Kidney epithelial cell (primary cell): ENCODE data around the gene KCNMA1. TPM values are rescaled to one million over a fixed set of nuclear protein-coding genes. Genes with fewer than 3 reads are reported as not detected.
"Not testable (repeated sequence)": the region's sequence is repeated elsewhere in the genome, so short reads cannot be mapped to it uniquely, and the experiment has no call there.

Experiments
- DNase-seq: peaks from one replicate; pipeline ENCODE4 v3.0.0-alpha.2; 2010; ENCODE audit warnings: low read depth
- H3K27me3 ChIP-seq: 2 replicates; pipeline ENCODE4 v1.6.0; 2011; ENCODE audit warnings: low read length; ENCODE audit not compliant: control insufficient read depth, insufficient read depth
- H3K36me3 ChIP-seq: 2 replicates; pipeline ENCODE4 v1.5.1; 2011; ENCODE audit warnings: low read length; ENCODE audit not compliant: control insufficient read depth, insufficient read depth
- H3K4me3 ChIP-seq: 2 replicates; pipeline ENCODE4 v1.5.1; 2011; ENCODE audit warnings: low read depth, mild to moderate bottlenecking, control low read depth, low read length
- total RNA-seq: library from RNA; depleted of rRNA; stranded (reverse); fragments of >200 nt; gene quantifications from 2 replicates; pipeline ENCODE4 v1.2.3, GENCODE V29; 2015
- TF ChIP-seq, protein P1 (sequence below): IDR thresholded peaks from 2 replicates; pipeline ENCODE4 v1.5.1; 2011; ENCODE audit warnings: mild to moderate bottlenecking, moderate library complexity, low read length, control low read depth, inconsistent platforms; ENCODE audit not compliant: insufficient read depth, poor library complexity, severe bottlenecking

The KCNMA1 gene
- total RNA-seq, 1 donor from 2014 or later = 18.9 TPM

DNA sequence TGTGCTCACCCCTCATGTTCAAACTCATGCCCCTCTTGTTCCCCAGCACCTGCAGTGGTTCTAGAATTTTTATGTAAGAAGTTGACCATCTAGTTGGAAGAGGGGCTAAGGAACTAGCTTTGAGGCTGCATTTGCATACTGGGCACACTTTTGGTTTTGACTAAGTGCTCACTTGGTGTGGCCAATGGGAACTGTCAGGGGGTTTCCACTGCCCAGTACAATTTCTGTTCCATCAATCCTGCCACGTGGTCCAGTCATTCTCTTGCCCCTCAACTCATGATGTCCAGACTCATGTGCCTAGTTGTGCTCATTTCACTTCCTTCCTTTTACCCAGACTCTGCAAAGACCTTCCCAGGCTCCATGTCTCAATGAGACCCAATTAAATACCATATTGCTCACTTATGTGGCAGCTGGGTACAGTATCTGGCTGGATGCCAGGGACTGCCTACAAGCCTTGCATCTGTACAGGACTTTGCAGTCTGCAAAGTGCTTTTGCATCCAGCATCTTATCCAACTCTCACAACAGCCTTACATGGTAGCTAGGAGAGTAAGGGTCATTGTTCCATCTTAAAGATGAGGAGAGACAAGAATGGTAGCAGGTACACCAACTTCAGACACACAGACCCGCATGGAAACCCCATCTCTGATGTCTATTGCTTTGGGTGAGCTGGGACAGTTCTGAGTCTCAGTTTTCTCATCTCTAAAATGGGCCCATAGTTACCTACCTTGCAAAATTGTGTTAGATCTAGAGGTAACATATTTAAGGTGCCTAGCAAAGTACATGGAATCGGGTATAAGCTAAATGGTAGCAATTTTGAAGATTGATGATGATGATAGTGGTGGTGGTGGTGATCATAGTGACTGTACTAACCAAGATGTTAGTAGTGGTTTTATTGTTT is 30.1 kb upstream of the KCNMA1 start:
- H3K4me3 ChIP-seq = no peak overlapping the region
- H3K36me3 ChIP-seq = no peaks in the 10 kb centered on the region
- DNase-seq = no peak
- TF ChIP-seq, protein P1, sequence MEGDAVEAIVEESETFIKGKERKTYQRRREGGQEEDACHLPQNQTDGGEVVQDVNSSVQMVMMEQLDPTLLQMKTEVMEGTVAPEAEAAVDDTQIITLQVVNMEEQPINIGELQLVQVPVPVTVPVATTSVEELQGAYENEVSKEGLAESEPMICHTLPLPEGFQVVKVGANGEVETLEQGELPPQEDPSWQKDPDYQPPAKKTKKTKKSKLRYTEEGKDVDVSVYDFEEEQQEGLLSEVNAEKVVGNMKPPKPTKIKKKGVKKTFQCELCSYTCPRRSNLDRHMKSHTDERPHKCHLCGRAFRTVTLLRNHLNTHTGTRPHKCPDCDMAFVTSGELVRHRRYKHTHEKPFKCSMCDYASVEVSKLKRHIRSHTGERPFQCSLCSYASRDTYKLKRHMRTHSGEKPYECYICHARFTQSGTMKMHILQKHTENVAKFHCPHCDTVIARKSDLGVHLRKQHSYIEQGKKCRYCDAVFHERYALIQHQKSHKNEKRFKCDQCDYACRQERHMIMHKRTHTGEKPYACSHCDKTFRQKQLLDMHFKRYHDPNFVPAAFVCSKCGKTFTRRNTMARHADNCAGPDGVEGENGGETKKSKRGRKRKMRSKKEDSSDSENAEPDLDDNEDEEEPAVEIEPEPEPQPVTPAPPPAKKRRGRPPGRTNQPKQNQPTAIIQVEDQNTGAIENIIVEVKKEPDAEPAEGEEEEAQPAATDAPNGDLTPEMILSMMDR = no peak
- H3K27me3 ChIP-seq = peaks cover 6% of the 10 kb centered on the region

DNA sequence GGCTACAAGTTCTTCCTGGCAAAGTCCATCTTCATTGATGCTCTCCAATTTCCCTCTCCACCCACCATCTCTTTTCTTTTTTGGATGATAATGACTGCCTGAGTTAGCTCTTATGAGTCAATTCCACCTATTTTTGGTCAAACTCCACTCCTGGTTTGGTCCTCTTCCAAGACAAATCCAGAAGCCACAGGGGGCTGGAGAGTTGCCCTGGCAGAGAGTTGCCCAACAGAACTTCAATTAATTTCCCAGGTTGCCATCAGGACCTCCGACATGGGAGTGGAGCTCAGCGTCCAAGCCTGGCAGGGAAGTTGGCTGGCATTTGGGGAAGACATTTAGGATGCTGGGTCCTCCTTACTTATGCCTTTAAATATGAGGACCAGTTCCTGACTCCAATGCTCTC is 29.2 kb upstream of the KCNMA1 start:
- TF ChIP-seq, protein P1 = no peak
- Histone ChIP-seq H3K27me3 (peaks cover 6% of the 10 kb centered on the region), H3K4me3 (no peak overlapping the region), H3K36me3 (no peaks in the 10 kb centered on the region)
- DNase-seq = no peak

DNA sequence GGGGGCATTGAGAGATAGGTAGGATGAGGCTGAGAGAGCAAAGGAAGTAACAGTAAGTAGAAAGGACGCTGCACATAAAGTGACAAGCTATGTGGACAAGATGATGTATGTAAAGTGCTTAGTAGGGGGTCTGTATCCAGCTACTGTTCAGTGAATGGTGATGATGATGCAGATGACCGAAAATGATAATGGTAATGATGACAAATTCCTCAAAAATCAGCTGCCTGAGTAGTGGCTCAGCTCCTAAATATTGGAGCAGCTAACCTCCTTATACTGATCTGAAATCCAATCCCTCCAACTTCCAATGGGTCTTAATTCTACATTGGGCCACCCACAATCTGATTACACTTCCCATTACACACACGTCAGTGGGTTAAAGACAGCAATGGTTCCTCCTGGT is 27.1 kb upstream of the KCNMA1 start:
- H3K27me3 ChIP-seq = no peaks in the 10 kb centered on the region
- TF ChIP-seq, protein P1 = no peak
- no peak for DNase-seq
- H3K4me3 ChIP-seq = no peak overlapping the region
- no peaks in the 10 kb centered on the region for H3K36me3 ChIP-seq

DNA sequence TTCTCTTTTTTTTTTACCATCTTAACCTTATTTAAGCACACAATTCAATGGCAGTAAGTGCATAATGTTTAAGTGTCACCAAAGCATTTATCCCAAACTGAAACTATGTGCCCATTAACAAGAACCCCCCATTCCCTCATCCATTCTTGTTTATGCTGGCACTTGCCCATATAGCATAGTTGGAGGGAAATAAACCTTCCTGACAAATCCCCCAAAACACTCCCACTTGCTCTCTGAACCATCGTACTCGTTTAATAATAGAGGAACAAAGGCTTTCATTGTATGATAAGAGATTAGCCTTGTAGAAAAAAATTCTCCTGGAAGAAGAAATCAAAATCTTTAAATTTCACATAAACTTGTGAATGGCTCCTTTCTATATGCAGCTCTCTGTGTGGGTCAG is 26.4 kb upstream of the KCNMA1 start:
- H3K27me3 ChIP-seq = no peaks in the 10 kb centered on the region
- no peaks in the 10 kb centered on the region for H3K36me3 ChIP-seq
- TF ChIP-seq, protein P1 = no peak
- DNase-seq = no peak
- H3K4me3 ChIP-seq = no peak overlapping the region

DNA sequence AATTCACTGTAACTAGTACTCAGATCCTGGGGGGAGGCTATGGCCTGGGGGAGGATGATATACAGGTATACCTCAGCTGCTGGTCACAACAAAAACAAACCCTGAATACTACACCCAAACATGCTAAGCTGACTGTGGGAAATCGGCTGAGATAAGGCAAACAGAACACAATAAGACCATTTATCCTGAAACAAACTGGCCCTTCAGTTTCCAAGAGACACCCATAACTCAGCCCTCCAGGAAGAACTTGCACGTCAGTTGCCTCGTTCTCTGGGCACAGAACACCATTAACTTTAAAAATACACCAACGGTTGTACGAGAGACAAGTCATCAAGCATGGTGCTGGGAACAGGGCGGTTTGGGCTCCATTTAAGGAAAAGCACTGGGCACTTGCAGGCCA is 24.1 kb upstream of the KCNMA1 start:
- DNase-seq = no peak
- Histone ChIP-seq H3K4me3 (no peak overlapping the region), H3K27me3 (no peaks in the 10 kb centered on the region), H3K36me3 (no peaks in the 10 kb centered on the region)
- TF ChIP-seq, protein P1 = no peak

DNA sequence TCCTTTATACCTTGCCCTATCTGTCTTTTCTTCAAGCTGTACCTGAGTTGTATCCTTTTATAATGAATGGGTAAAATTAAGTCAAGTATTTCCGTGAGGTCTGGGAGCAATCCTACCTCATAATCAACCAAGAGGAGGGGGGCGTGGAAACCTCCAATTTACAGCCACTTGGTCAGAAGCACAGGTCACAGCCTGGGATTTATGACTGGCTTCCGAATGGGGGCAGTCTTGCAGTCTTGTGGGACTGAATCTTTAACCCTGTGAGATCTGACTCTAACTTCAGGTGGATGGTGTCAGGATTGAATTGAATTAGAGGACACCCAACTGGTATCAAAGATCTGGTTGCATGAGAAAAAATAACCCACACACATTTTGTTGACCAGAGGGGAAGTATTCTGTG is 23.5 kb upstream of the KCNMA1 start:
- TF ChIP-seq, protein P1 = no peak
- no peaks in the 10 kb centered on the region for H3K36me3 ChIP-seq
- no peak for DNase-seq

DNA sequence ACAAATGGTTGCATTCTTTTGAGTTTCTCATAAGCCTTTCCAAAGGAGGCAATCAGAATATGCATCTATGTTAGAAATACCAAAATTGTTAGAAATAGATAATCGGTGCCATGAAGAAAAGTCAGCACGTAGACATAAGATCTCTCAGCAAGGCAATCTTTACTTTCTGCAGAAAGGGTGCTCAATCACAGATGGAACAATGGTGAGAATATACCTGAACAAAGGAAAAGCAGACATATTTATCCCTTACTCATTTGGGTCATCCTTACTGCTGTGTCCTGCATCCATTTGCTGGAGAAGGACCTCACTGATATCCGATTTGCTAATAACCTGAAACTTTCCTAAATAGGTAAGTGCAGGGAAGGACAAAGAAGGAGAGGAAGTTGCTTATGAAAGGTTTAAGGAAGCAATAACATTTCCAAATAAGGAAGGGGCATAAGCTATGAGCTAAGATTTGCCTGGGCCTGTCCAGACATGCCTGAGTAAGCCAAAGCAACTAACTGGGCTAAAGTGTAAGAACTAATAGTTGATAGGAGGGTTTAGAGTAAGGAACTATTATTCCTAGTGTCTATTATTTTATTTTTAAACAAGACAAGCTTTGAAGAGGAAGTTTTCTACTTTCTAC is 21.6 kb upstream of the KCNMA1 start:
- not testable (repeated sequence) for DNase-seq, H3K36me3 ChIP-seq, H3K4me3 ChIP-seq, H3K27me3 ChIP-seq

More for the DNA sequence above, 23.5 kb upstream of the KCNMA1 start:
- Histone ChIP-seq H3K27me3 (no peaks in the 10 kb centered on the region), H3K4me3 (no peak overlapping the region)
